Measurements from ENCODE around the gene RPL18A. TPM values are rescaled to one million over a fixed set of nuclear protein-coding genes. Genes with fewer than 3 reads are reported as not detected.

RPL18A gene
- total and polyA plus RNA-seq, 2 donors (not counting 1 experiment from before 2014, with no cell fraction given): 3,228 to 3,761 TPM

DNA sequence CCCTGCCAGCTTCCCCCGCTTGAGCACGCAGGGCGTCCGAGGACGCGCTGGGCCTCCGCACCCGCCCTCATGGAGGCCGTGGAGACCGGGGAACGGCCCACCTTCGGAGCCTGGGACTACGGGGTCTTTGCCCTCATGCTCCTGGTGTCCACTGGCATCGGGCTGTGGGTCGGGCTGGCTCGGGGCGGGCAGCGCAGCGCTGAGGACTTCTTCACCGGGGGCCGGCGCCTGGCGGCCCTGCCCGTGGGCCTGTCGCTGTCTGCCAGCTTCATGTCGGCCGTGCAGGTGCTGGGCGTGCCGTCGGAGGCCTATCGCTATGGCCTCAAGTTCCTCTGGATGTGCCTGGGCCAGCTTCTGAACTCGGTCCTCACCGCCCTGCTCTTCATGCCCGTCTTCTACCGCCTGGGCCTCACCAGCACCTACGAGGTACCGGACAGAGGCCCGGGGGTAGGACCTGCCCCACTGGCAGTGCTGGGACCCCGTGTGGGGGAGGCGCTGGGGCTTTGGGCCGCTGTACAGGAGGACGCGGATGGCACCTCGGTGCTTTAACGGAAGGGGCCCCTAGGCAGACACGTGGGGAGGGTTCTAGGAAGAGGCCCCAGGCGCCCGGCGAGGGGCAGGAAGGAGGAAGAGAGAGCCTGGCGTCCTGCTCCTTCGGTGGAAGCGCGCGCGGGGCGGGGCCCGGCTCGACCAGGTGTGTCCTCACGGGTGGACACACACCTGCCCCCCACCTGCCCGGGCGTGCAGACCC lies 12.7 kb downstream of the RPL18A start:
- no peak for TF ChIP-seq CTCF (IDR thresholded peaks at IDR 0.05)
- peak; percentile 76 for TF ChIP-seq EZH2 (IDR thresholded peaks at IDR 0.05; ENCODE audit: borderline replicate concordance, insufficient read depth, low read depth, low read length, poor library complexity, severe bottlenecking)
- Histone ChIP-seq H3K4me3 (ENCODE audit: control extremely low read depth in 1 of 5, extremely low read depth in 1 of 5, insufficient read depth in 1 of 5, low read depth in 2 of 5, low read length in 4 of 5) (peak overlapping the region in 4 of 5 experiments; percentile 28 to 55 (median 44)), H3K4me2 (replicated peaks; ENCODE audit: low read depth, low read length, poor library complexity, severe bottlenecking) (peak overlapping the region; percentile 93), H2AFZ (ENCODE audit: insufficient read depth, low read depth, low read length, poor library complexity, severe bottlenecking) (peak overlapping the region; percentile 87), H3K27me3 (replicated peaks in 1 of 4; ENCODE audit: control extremely low read depth in 1 of 4, control insufficient read depth in 3 of 4, insufficient read depth in 4 of 4, low read length in 3 of 4) (peaks cover 0 to 33% (median 15%) of the 10 kb centered on the region in 4 experiments), H3K27ac (ENCODE audit: low read length in 2 of 2) (no peak overlapping the region), H4K20me1 (ENCODE audit: control insufficient read depth, insufficient read depth, low read length, poor library complexity, severe bottlenecking) (no peaks in the 10 kb centered on the region), H3K36me3 (replicated peaks in 1 of 2; ENCODE audit: control extremely low read depth in 1 of 2, control insufficient read depth in 1 of 2, extremely low read depth in 1 of 2, insufficient read depth in 2 of 2, low read length in 1 of 2) (no peaks in the 10 kb centered on the region), H3K9me3 (ENCODE audit: control extremely low read depth in 1 of 3, control insufficient read depth in 2 of 3, insufficient read depth in 1 of 3, low read length in 2 of 3) (peaks cover 0 to 13% (median 0%) of the 10 kb centered on the region in 3 donors), H3K79me2 (ENCODE audit: control insufficient read depth, insufficient read depth, low read length) (no peaks in the 10 kb centered on the region), H3K4me1 (ENCODE audit: control insufficient read depth in 2 of 2, insufficient read depth in 2 of 2, low read length in 2 of 2) (peaks cover 25 to 31% of the 10 kb centered on the region in 2 donors), H3K9ac (ENCODE audit: low read length) (peak overlapping the region; percentile 58)
- Mint-ChIP-seq H3K27me3 (peaks cover 5% of the 10 kb centered on the region), H3K9me3 (ENCODE audit: insufficient read depth) (no peaks in the 10 kb centered on the region), H3K27ac (no peak overlapping the region), H3K4me3 (peak overlapping the region; percentile 74), H3K4me1 (peaks cover 20% of the 10 kb centered on the region)
- WGBS (ENCODE audit: insufficient coverage): 2% methylated on average over 61 of the region's 61 CpGs
- intact Hi-C loops (cut with micrococcal nuclease): loop anchor here (2.0 kb wide), 1 partner anchor 60 kb away; the partner anchor contains the start of gene CCDC124
- CTCF ChIA-PET: interaction anchor here (3.6 to 4.2 kb wide), 2 partner anchors 13 to 60 kb away, joined by 16 to 23 read pairs; partner anchors contain the start of genes CCDC124 and RPL18A
- ATAC-seq (ENCODE audit: low read depth) (peak; percentile 12), DNase-seq (peak; percentile 68)
- POLR2A ChIA-PET: interaction anchor here (0.5 to 1.8 kb wide), 4 partner anchors 13 to 78 kb away, joined by 3 to 7 read pairs (median 3); partner anchors contain the start of gene RPL18A

All from B cell (primary cell).